GM19023 (cell line): ENCODE measurements around the gene RREB1.
A peak's percentile ranks its signal among the peaks of the same experiment; 100 is the strongest.

Experiments
- ATAC-seq: cut with Tn5 transposase; IDR thresholded peaks from one replicate; pipeline ENCODE4 v1.9.1; 2021; ENCODE audit warnings: mild to moderate bottlenecking, moderate library complexity; ENCODE audit not compliant: unreplicated experiment

The RREB1 gene

GRCh38 chr6:7121700-7122241, 14.0 kb downstream of the RREB1 start:
- no peak for ATAC-seq

GRCh38 chr6:7122684-7123083, 14.9 kb downstream of the RREB1 start:
- no peak for ATAC-seq

GRCh38 chr6:7124114-7124513, 16.4 kb downstream of the RREB1 start:
- no peak for ATAC-seq

- ATAC-seq = no peak
Observed at GRCh38 chr6:7124636-7125035, 16.9 kb downstream of the RREB1 start.

GRCh38 chr6:7125290-7125689, 17.5 kb downstream of the RREB1 start:
- ATAC-seq = no peak

- no peak for ATAC-seq
Observed at GRCh38 chr6:7126754-7127153, 19.0 kb downstream of the RREB1 start.

- no peak for ATAC-seq
Observed at GRCh38 chr6:7127680-7128079, 19.9 kb downstream of the RREB1 start.

GRCh38 chr6:7129360-7129759, 21.6 kb downstream of the RREB1 start:
- no peak for ATAC-seq

GRCh38 chr6:7129784-7130569, 22.2 kb downstream of the RREB1 start:
- ATAC-seq = no peak

- no peak for ATAC-seq
Observed at GRCh38 chr6:7131390-7131789, 23.6 kb downstream of the RREB1 start.

GRCh38 chr6:7132398-7133035, 24.8 kb downstream of the RREB1 start:
- ATAC-seq = no peak

- ATAC-seq = no peak
Observed at GRCh38 chr6:7134999-7135745, 27.4 kb downstream of the RREB1 start.

- ATAC-seq = no peak
Observed at GRCh38 chr6:7135755-7136154, 28.0 kb downstream of the RREB1 start.

GRCh38 chr6:7136859-7137334, 29.1 kb downstream of the RREB1 start:
- peak; percentile 30 for ATAC-seq

- peak; percentile 30 for ATAC-seq
Observed at GRCh38 chr6:7137335-7138045, 29.7 kb downstream of the RREB1 start.

GRCh38 chr6:7138046-7138531, 30.3 kb downstream of the RREB1 start:
- no peak for ATAC-seq

- no peak for ATAC-seq
Observed at GRCh38 chr6:7138921-7139358, 31.2 kb downstream of the RREB1 start.

GRCh38 chr6:7139835-7140470, 32.2 kb downstream of the RREB1 start:
- ATAC-seq = no peak

GRCh38 chr6:7140631-7141378, 33.0 kb downstream of the RREB1 start:
- peak; percentile 79 for ATAC-seq
